Measurements from ENCODE around the gene RNF207.

RNF207 gene

GRCh38 chr1:6251233-6251632, 45.3 kb downstream of the RNF207 start:
- no peaks in the 10 kb centered on the region for H4K20me1 ChIP-seq (ENCODE audit: insufficient read depth)
- peaks cover 13% of the 10 kb centered on the region for H3K27me3 ChIP-seq (ENCODE audit: insufficient read depth, low read depth)
- no peak for TF ChIP-seq CTCF (conservative IDR thresholded peaks at IDR 0.05; ENCODE audit: low read depth, low read length)

GRCh38 chr1:6251681-6252373, 45.9 kb downstream of the RNF207 start:
- Histone ChIP-seq H3K79me2 (ENCODE audit: insufficient read depth, low read depth) (no peaks in the 10 kb centered on the region), H3K36me3 (ENCODE audit: insufficient read depth) (no peaks in the 10 kb centered on the region), H3K4me1 (ENCODE audit: low read depth, poor library complexity, severe bottlenecking) (no peaks in the 10 kb centered on the region), H2AFZ (ENCODE audit: low read depth) (no peak overlapping the region), H3K4me3 (IDR thresholded peaks at IDR 0.05; ENCODE audit: insufficient read depth, low read depth, low read length) (no peak overlapping the region), H3K4me2 (no peak overlapping the region), H3K9ac (no peak overlapping the region), H4K20me1 (ENCODE audit: insufficient read depth) (no peaks in the 10 kb centered on the region), H3K27me3 (ENCODE audit: insufficient read depth, low read depth) (peaks cover 9% of the 10 kb centered on the region; the same call in 1 of the 2 replicates), H3K27ac (no peak overlapping the region)
- TF ChIP-seq CTCF (conservative IDR thresholded peaks at IDR 0.05; ENCODE audit: low read depth, low read length): no peak

More at GRCh38 chr1:6251233-6251632, 45.3 kb downstream of the RNF207 start:
- Histone ChIP-seq H3K79me2 (ENCODE audit: insufficient read depth, low read depth) (no peaks in the 10 kb centered on the region), H3K27ac (no peak overlapping the region), H3K4me1 (ENCODE audit: low read depth, poor library complexity, severe bottlenecking) (peaks cover 4% of the 10 kb centered on the region), H3K36me3 (ENCODE audit: insufficient read depth) (no peaks in the 10 kb centered on the region), H2AFZ (ENCODE audit: low read depth) (no peak overlapping the region), H3K4me3 (IDR thresholded peaks at IDR 0.05; ENCODE audit: insufficient read depth, low read depth, low read length) (no peak overlapping the region), H3K9ac (no peak overlapping the region), H3K4me2 (no peak overlapping the region)

GRCh38 chr1:6252374-6252710, 46.4 kb downstream of the RNF207 start:
- no peak overlapping the region for H3K9ac ChIP-seq
- no peak overlapping the region for H3K4me2 ChIP-seq
- H3K4me1 ChIP-seq (ENCODE audit: low read depth, poor library complexity, severe bottlenecking): no peaks in the 10 kb centered on the region
- no peak overlapping the region for H2AFZ ChIP-seq (ENCODE audit: low read depth)
- H3K27ac ChIP-seq: no peak overlapping the region
- no peak overlapping the region for H3K4me3 ChIP-seq (IDR thresholded peaks at IDR 0.05; ENCODE audit: insufficient read depth, low read depth, low read length)
- H4K20me1 ChIP-seq (ENCODE audit: insufficient read depth): no peaks in the 10 kb centered on the region
- no peaks in the 10 kb centered on the region for H3K36me3 ChIP-seq (ENCODE audit: insufficient read depth)
- no peaks in the 10 kb centered on the region for H3K79me2 ChIP-seq (ENCODE audit: insufficient read depth, low read depth)
- H3K27me3 ChIP-seq (ENCODE audit: insufficient read depth, low read depth): peaks cover 9% of the 10 kb centered on the region; the same call in 1 of the 2 replicates
- TF ChIP-seq CTCF (conservative IDR thresholded peaks at IDR 0.05; ENCODE audit: low read depth, low read length): no peak

- Histone ChIP-seq H2AFZ (ENCODE audit: low read depth) (no peak overlapping the region), H3K4me2 (no peak overlapping the region), H4K20me1 (ENCODE audit: insufficient read depth) (no peaks in the 10 kb centered on the region), H3K36me3 (ENCODE audit: insufficient read depth) (no peaks in the 10 kb centered on the region), H3K4me3 (IDR thresholded peaks at IDR 0.05; ENCODE audit: insufficient read depth, low read depth, low read length) (no peak overlapping the region), H3K4me1 (ENCODE audit: low read depth, poor library complexity, severe bottlenecking) (no peaks in the 10 kb centered on the region), H3K79me2 (ENCODE audit: insufficient read depth, low read depth) (no peaks in the 10 kb centered on the region), H3K27ac (no peak overlapping the region), H3K27me3 (ENCODE audit: insufficient read depth, low read depth) (peaks cover 6% of the 10 kb centered on the region; the same call in 1 of the 2 replicates), H3K9ac (no peak overlapping the region)
- no peak for TF ChIP-seq CTCF (conservative IDR thresholded peaks at IDR 0.05; ENCODE audit: low read depth, low read length)
These were observed 47.5 kb downstream of the RNF207 start for GRCh38 chr1:6253380-6253779.
